ENCODE data around the gene HLA-DMB. TPM values are rescaled to one million over a fixed set of nuclear protein-coding genes. Genes with fewer than 3 reads are reported as not detected.

HLA-DMB gene
- total and polyA plus RNA-seq, 10 of the 15 experiments (the other 5 are each of a cell fraction or from before 2014, with no cell fraction given), result 114 to 173 (median 150) TPM

GRCh38 chr6:32945108-32945760, 4.4 kb upstream of the HLA-DMB start (continued):
- TF ChIP-seq PBX3 (IDR thresholded peaks at IDR 0.05; ENCODE audit: insufficient replicate concordance, low read depth, low read length) (peak; percentile 14), NR2F1 (conservative IDR thresholded peaks at IDR 0.05) (no peak; the same call in 1 of the 2 replicates), JUND (IDR thresholded peaks at IDR 0.05; ENCODE audit: low read depth, low read length) (no peak), WRNIP1 (IDR thresholded peaks at IDR 0.05; ENCODE audit: borderline replicate concordance, low read depth, low read length) (0 out of 2 replicates have a peak, but pooled peaks have one; percentile 70), NFXL1 (IDR thresholded peaks at IDR 0.05; ENCODE audit: borderline replicate concordance) (no peak), PAX8 (IDR thresholded peaks at IDR 0.05) (no peak), SMAD5 (IDR thresholded peaks at IDR 0.05; ENCODE audit: low read depth) (no peak; the same call in 1 of the 2 replicates), CBX3 (IDR thresholded peaks at IDR 0.05; ENCODE audit: borderline replicate concordance, low read depth) (no peak), RELB (IDR thresholded peaks at IDR 0.05; ENCODE audit: low read depth) (no peak), RAD51 (IDR thresholded peaks at IDR 0.05) (no peak), SRF (IDR thresholded peaks at IDR 0.05; ENCODE audit: low read depth in 2 of 2, low read length in 2 of 2) (no peak), PKNOX1 (IDR thresholded peaks at IDR 0.05) (no peak), SREBF1 (IDR thresholded peaks at IDR 0.05; ENCODE audit: low read length) (no peak), HDAC6 (IDR thresholded peaks at IDR 0.05; ENCODE audit: unreplicated experiment) (no peak), BCL11A (IDR thresholded peaks at IDR 0.05; ENCODE audit: low read depth, low read length) (0 out of 2 replicates have a peak, but pooled peaks have one; percentile 47), SIN3A (IDR thresholded peaks at IDR 0.05; ENCODE audit: low read depth, low read length) (no peak), POU2F2 (IDR thresholded peaks at IDR 0.05; ENCODE audit: borderline replicate concordance, low read depth, low read length) (no peak), RUNX3 (IDR thresholded peaks at IDR 0.05; ENCODE audit: low read length) (peak; percentile 88), ZNF384 (IDR thresholded peaks at IDR 0.05; ENCODE audit: borderline replicate concordance, low read depth, low read length) (no peak), NR2C2 (IDR thresholded peaks at IDR 0.05; ENCODE audit: borderline replicate concordance, control insufficient read depth, insufficient read length, low read depth) (no peak), HDGF (IDR thresholded peaks at IDR 0.05) (peak; percentile 22; the same call in 1 of the 2 replicates), CREB1 (IDR thresholded peaks at IDR 0.05; ENCODE audit: low read depth) (0 out of 2 replicates have a peak, but pooled peaks have one; percentile 25), NRF1 (conservative IDR thresholded peaks at IDR 0.05; ENCODE audit: low read depth, low read length) (no peak), FOS (IDR thresholded peaks at IDR 0.05; ENCODE audit: borderline replicate concordance, extremely low read depth, insufficient read length) (no peak), RCOR1 (conservative IDR thresholded peaks at IDR 0.05; ENCODE audit: low read depth, low read length) (no peak), RBBP5 (conservative IDR thresholded peaks at IDR 0.05) (no peak)

Data from GM12878 (cell line).